Ishikawa (cell line): ENCODE results near the gene RAET1L.

Source experiments
- CEBPB ChIP-seq: IDR thresholded peaks from 2 replicates; pipeline ENCODE4 v1.6.1; 2012
- CREB1 ChIP-seq: IDR thresholded peaks from 2 replicates; pipeline ENCODE4 v1.6.1; 2012; ENCODE audit warnings: low read depth
- EGR1 ChIP-seq: IDR thresholded peaks from 2 replicates; pipeline ENCODE4 v1.6.1; 2012
- EP300 ChIP-seq: IDR thresholded peaks from 2 replicates; pipeline ENCODE4 v1.6.1; 2012; ENCODE audit warnings: borderline replicate concordance
- FOXM1 ChIP-seq: IDR thresholded peaks from 2 replicates; pipeline ENCODE4 v1.6.1; 2012; ENCODE audit warnings: low read depth, borderline replicate concordance
- MAX ChIP-seq: IDR thresholded peaks from 2 replicates; pipeline ENCODE4 v1.6.1; 2012
- NFIC ChIP-seq: IDR thresholded peaks from 2 replicates; pipeline ENCODE4 v1.6.1; 2012
- RAD21 ChIP-seq: IDR thresholded peaks from 2 replicates; pipeline ENCODE4 v1.6.1; 2012; ENCODE audit warnings: low read depth
- REST ChIP-seq: IDR thresholded peaks from 2 replicates; pipeline ENCODE4 v1.6.1; 2012; ENCODE audit warnings: low read depth, mild to moderate bottlenecking
- TAF1 ChIP-seq: IDR thresholded peaks from 2 replicates; pipeline ENCODE4 v1.6.1; 2012; ENCODE audit warnings: low read depth, mild to moderate bottlenecking
- TCF12 ChIP-seq: IDR thresholded peaks from 2 replicates; pipeline ENCODE4 v1.6.1; 2012; ENCODE audit warnings: low read depth
- TEAD4 ChIP-seq: IDR thresholded peaks from 2 replicates; pipeline ENCODE4 v1.6.1; 2012
- USF1 ChIP-seq: IDR thresholded peaks from 2 replicates; pipeline ENCODE4 v1.6.1; 2012
- YY1 ChIP-seq: IDR thresholded peaks from 2 replicates; pipeline ENCODE4 v1.6.1; 2012; ENCODE audit warnings: low read depth
- ZBTB7A ChIP-seq: IDR thresholded peaks from 2 replicates; pipeline ENCODE4 v1.6.1; 2012; ENCODE audit warnings: low read depth

The RAET1L gene, protein sequence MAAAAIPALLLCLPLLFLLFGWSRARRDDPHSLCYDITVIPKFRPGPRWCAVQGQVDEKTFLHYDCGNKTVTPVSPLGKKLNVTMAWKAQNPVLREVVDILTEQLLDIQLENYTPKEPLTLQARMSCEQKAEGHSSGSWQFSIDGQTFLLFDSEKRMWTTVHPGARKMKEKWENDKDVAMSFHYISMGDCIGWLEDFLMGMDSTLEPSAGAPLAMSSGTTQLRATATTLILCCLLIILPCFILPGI

DNA sequence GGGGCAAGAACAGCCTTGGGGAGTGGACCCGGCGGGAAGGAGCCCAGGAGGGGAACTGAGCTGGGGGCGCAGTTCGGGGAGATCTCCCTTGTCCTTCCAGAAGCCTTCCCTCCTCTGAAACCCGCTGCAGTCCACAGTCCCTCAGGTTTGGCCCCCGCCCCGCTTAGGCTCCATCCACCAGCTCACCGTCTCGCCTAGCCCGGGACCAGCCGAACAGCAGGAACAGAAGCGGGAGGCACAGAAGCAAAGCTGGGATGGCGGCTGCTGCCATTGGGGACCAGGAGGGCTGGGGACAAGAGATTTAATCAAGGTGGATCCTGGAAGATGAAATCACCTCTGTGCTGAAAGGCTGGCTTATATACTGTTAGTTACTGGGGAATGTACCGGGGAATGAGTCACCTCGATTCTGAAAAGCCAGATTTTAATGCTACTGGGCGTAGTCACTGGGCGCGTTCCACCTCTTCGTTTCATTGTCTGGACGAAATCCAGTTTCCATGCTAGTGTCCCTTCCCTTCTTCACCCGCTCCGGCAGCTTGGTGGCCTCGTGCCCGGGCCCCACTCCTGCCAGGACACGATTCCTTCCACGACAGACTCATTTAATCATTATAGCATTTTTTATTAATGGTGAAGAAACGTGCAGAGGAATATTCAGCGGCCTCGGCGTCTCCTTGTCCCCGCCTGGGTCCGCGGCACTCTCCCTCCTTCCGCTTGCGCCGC lies at the start of gene RAET1L:
Gene RAET1L, minus strand, starts transcription at position 332 of the 717 bp plus-strand sequence. Its CDS starts 61 bp downstream, at position 271.
- TF ChIP-seq CEBPB (no peak), MAX (peak; percentile 39; the same call in 1 of the 2 replicates), ZBTB7A (no peak), RAD21 (no peak), CREB1 (no peak), TAF1 (no peak), YY1 (no peak), NFIC (peak; percentile 64), TCF12 (no peak), TEAD4 (peak; percentile 59; the same call in 1 of the 2 replicates), EP300 (no peak), USF1 (no peak), FOXM1 (no peak), EGR1 (no peak), REST (no peak)

DNA sequence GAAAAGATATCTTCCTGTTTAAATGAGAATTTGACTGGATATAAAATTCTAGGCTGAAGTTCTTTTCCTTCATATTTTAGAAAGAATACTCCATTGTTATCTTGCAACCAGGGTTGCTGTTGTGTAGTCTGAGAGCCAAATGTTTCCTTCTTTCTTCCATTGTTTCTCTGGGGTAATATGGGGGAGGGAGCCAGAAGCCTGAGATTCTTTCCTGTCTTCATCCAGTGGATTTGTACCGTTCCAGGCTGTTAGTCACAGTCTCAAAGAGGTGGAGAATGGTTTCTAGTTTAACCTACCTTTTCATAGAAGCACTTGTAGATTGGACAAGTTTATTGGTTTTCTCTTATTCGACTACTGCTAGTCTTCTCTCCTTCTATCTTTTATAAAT lies 49.7 kb upstream of the RAET1L start:
- peak; percentile 62; the same call in 1 of the 2 replicates for TF ChIP-seq EP300
- peak; percentile 44; the same call in 1 of the 2 replicates for TF ChIP-seq NFIC
- peak; percentile 5; the same call in 1 of the 2 replicates for TF ChIP-seq RAD21
- no peak for TF ChIP-seq TCF12
- peak; percentile 59; the same call in 1 of the 2 replicates for TF ChIP-seq FOXM1

- TF ChIP-seq EP300, result 0 out of 2 replicates have a peak, but pooled peaks have one; percentile 39
- peak; percentile 62 for TF ChIP-seq MAX
- TF ChIP-seq CEBPB, result no peak
- 0 out of 2 replicates have a peak, but pooled peaks have one; percentile 20 for TF ChIP-seq ZBTB7A
These were observed 46.9 kb upstream of the RAET1L start for GRCh38 chr6:150072201-150072600.

- no peak for TF ChIP-seq CREB1
- no peak for TF ChIP-seq RAD21
- no peak for TF ChIP-seq MAX
- no peak; the same call in 1 of the 2 replicates for TF ChIP-seq NFIC
- TF ChIP-seq YY1, result no peak
- TF ChIP-seq USF1, result no peak
- no peak for TF ChIP-seq CEBPB
- no peak for TF ChIP-seq TCF12
- no peak for TF ChIP-seq EP300
- no peak for TF ChIP-seq EGR1
- TF ChIP-seq FOXM1, result no peak
- no peak for TF ChIP-seq REST
These were observed 45.0 kb upstream of the RAET1L start for GRCh38 chr6:150070236-150070818.

DNA sequence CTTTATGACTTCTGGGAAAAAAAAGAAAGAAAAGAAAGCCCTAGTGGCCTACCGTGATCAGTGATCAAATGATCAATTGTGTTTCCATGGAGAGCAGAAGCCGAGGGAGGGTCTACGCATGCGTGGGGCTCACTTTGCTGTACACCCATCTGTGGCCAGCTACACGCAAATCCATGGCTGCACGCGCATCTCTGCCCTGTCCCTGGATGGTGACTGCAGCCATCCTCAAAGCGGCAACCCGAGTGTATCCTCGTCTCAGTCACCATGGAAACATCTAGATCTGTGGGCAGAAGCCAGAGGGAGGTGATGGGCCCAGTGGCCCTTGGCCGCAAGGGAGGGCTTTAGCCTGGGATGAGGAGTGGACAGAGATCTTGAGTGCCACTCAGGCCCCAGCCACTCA lies 44.4 kb upstream of the RAET1L start:
- TF ChIP-seq REST (no peak), EGR1 (no peak), CREB1 (no peak), FOXM1 (no peak), RAD21 (no peak), NFIC (no peak), YY1 (no peak), TAF1 (no peak), CEBPB (no peak), MAX (no peak), ZBTB7A (no peak), EP300 (no peak)
